Measurements from ENCODE around the gene USP46.

USP46 gene

DNA sequence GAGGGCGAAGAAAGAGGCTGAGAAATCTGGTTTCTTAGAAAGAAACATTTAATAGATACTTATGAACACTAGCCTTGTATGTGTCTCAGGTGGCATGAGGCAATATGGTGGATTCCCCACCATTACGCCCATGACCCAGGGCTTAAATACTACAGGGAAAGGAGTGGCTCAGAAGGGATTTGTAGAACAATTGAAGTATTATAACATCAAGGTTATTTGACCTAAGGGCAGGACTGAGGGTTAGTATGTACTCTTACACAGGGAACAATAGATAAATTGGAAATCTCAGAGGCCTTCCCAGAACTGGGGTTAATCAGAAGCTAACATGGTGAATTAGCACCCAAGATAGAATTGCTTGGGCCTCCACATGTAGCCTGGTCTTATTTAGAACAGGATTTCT, 11.0 kb upstream of the USP46 start:
- TF ChIP-seq, protein P1, sequence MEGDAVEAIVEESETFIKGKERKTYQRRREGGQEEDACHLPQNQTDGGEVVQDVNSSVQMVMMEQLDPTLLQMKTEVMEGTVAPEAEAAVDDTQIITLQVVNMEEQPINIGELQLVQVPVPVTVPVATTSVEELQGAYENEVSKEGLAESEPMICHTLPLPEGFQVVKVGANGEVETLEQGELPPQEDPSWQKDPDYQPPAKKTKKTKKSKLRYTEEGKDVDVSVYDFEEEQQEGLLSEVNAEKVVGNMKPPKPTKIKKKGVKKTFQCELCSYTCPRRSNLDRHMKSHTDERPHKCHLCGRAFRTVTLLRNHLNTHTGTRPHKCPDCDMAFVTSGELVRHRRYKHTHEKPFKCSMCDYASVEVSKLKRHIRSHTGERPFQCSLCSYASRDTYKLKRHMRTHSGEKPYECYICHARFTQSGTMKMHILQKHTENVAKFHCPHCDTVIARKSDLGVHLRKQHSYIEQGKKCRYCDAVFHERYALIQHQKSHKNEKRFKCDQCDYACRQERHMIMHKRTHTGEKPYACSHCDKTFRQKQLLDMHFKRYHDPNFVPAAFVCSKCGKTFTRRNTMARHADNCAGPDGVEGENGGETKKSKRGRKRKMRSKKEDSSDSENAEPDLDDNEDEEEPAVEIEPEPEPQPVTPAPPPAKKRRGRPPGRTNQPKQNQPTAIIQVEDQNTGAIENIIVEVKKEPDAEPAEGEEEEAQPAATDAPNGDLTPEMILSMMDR (IDR thresholded peaks at IDR 0.05; ENCODE audit: borderline replicate concordance, insufficient read depth, low read depth, low read length): no peak
- no peak overlapping the region for H3K4me3 ChIP-seq (ENCODE audit: low read depth, low read length)

DNA sequence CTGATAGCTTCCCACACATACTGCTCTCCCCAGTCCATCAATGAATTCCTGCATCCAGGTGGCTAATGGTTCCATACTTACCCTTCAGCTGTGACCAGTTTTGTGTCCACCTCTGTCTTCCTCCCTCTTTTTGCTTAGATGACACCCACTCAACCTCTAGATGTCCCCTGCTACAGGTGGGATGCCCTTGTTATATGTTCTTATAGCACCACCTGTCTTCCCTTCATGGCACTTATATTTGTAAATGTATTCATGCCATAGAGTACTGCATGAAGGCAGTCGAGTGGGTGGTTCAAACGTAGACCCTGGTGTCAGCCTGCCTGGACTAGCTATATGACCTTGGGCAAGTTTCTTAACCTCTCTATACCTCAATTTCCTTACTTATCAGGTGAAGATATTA, 6.5 kb upstream of the USP46 start:
- TF ChIP-seq, protein P1 (IDR thresholded peaks at IDR 0.05; ENCODE audit: borderline replicate concordance, insufficient read depth, low read depth, low read length): no peak
- H3K4me3 ChIP-seq (ENCODE audit: low read depth, low read length): no peak overlapping the region

DNA sequence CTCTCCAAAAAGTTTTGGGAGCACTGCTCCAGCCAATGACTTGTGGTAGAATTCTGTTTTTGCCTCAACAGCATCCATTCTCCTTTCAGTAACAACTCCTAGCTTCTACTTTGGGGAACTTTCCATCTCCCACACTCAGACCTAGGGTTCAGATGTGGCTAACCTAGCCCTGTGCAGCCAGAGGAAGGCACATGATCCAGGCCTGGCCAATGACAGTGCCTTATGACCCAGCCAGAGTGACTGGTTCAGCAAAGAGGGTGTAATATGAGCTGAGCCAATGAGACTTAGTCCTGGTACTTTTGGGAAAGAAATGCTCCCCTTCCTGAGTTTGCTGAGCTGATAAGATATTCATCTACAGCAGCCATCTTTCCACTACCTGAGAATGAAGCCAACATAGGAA, 5.4 kb upstream of the USP46 start:
- TF ChIP-seq, protein P1 (IDR thresholded peaks at IDR 0.05; ENCODE audit: borderline replicate concordance, insufficient read depth, low read depth, low read length): no peak
- no peak overlapping the region for H3K4me3 ChIP-seq (ENCODE audit: low read depth, low read length)

DNA sequence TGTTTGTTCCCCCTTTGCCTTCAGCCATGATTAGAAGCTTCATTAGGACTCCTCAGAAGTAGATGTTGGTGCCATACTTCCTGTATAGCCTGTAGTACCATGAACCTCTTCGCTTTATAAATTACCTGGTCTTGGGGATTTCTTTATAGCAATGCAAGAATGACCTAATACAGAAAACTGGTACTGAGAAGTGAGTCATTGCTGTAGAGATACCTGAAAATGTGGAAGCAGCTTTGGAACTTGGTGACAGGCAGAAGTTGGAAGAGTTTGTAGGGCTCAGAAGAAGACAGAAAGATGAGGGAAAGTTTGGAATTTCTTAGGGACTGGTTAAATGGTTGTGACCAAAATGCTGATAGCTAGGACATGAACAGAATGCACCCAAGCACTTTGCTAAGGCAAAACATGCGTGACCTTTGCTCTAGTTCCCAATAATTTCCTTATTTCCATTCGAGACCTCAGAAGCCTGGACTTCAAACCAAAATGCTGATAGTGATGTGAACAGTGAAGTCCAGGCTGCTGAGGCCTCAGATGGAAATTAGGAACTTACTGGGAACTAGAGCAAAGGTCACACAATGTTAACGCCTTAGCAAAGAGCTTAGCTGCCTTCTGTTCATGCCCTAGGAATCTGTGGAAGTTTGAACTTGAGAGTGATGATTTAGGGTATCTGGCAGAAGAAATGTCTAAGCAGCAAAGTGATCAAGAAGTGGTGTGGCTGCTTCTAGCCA, 3.0 kb upstream of the USP46 start:
- TF ChIP-seq, protein P1 (IDR thresholded peaks at IDR 0.05; ENCODE audit: borderline replicate concordance, insufficient read depth, low read depth, low read length): no peak
- no peak overlapping the region for H3K4me3 ChIP-seq (ENCODE audit: low read depth, low read length)

DNA sequence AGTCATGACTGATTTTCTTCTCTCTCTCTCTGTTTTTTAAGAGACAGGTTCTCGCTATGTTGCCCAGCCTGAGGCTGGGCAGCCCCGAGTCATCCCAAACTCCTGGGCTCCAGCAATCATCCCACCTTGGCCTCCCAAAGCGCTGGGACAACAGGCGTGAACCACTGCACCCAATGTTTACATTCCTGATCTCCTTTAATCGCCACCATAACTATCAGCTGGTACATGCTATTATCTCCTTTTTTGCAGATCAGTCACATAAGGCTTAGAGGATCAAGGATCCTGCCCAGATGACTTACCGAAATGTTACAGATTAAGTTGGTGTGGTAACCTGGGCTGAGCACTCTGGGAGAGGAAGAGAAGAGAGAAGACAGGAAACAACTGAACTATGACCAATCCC, 1.5 kb upstream of the USP46 start:
- TF ChIP-seq, protein P1 (IDR thresholded peaks at IDR 0.05; ENCODE audit: borderline replicate concordance, insufficient read depth, low read depth, low read length): no peak
- H3K4me3 ChIP-seq (ENCODE audit: low read depth, low read length): no peak overlapping the region

DNA sequence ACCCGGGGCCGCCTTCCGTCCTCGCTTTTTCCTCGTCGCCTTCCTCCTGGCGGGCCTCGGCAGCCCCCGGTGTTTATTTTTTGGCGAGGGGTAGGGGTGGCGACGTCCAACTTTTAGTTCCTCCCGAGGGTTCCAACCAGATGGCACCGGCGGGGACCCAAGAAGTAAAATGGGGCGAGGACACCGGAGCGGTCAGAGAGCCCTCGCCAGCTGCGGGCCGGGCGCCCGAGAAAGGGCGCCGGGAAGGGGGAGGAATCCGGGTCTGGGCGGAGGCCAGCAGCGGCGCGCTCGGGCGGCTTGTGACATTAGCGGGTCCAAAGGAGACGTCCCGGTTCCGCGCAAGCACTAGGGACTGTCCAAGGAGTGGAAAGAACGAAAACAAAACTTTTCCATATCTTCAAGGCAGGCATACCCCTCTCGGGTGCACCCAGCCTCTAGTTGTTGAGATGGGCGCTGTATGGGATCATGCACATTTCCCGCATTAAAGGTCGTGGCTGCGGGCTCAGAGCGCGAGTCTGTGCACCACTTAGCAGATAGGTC, 691 bp upstream of the USP46 start:
- TF ChIP-seq, protein P1 (IDR thresholded peaks at IDR 0.05; ENCODE audit: borderline replicate concordance, insufficient read depth, low read depth, low read length): no peak
- peak overlapping the region; percentile 81 for H3K4me3 ChIP-seq (ENCODE audit: low read depth, low read length)

DNA sequence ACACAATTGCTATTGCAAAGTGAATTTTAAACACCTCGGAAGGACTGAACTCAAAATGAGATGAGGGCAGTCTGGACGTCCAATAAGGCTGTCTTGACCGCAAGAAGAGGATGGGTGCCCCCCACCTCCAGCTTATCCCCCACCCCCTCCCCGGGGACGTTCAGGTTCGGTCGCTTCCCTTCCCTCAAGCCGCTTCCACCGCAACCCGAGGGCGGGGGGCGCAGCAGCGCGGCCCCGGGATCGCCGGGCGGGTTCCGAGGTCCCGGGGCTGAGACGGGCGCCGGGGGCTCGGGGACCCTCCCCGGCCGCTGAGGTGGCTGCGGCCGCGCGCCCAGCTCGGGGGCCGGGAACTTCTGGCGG, 480 bp downstream of the USP46 start:
- TF ChIP-seq, protein P1 (IDR thresholded peaks at IDR 0.05; ENCODE audit: borderline replicate concordance, insufficient read depth, low read depth, low read length): no peak
- H3K4me3 ChIP-seq (ENCODE audit: low read depth, low read length): peak overlapping the region; percentile 83
